ENCODE measurements around the gene COL6A2.

COL6A2 gene

DNA sequence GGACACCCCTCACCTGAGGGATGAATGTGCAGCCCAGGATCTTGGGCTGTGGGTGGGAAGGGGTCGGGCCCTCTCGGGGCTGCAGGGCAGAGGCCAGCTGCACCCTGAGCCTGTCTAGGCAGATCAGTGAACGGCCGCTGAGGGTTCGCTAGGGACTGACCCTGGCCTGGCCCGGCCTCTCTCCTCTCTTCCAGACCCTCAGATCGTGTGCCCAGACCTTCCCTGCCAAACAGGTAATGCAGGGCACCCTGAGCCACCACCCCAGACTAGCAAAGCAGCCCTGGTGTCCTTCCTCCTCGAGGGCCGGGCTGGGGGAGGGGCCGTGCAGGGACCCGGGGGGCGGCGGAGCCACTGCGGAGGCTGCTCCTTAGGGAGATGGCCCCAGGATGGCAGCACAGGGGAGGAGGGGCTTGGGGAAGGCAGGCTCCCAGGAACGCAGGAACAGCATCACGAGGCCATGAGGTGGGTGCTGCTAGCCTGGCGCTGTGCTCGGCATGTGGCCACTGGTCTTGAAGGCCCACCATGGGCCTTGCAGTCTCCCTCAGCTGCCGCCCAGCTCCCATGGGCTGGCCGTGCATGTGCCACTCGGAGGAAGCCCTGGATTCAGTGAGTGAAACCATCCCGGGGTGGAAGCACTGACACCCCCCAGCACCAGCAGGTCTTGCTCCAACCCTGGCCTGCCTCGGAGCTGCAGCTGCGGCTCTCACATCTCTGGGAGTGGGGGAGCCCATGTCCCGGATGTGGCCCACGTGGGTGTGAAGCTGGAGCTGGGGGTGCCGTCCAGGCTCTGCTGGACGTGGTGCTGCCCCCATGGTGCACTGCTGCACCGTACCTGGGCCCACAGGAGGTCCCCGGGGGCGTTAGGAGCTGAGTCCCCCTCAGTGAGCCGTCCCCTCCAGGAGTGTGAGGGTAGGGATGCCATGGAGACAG, 28.7 kb downstream of the COL6A2 start:
- H3K27ac ChIP-seq (ENCODE audit: low read depth, low read length), result no peak overlapping the region
- H3K79me2 ChIP-seq (ENCODE audit: control insufficient read depth, insufficient read depth, low read length, poor library complexity), result no peaks in the 10 kb centered on the region
- no peak overlapping the region for H3K4me3 ChIP-seq (ENCODE audit: low read depth, low read length)
- H3K4me1 ChIP-seq (ENCODE audit: control insufficient read depth in 1 of 2, insufficient read depth in 2 of 2, low read length in 2 of 2), result peaks cover 0 to 2% of the 10 kb centered on the region in 2 experiments
- no peak overlapping the region for H2BK12ac ChIP-seq (ENCODE audit: low read length)
- no peak overlapping the region for H3K18ac ChIP-seq (ENCODE audit: low read length)
- peaks cover 26 to 28% of the 10 kb centered on the region in 2 experiments for H3K36me3 ChIP-seq (ENCODE audit: control insufficient read depth in 1 of 2, insufficient read depth in 2 of 2, low read length in 2 of 2)
- H3K4ac ChIP-seq (ENCODE audit: low read depth, low read length), result no peak overlapping the region
- no peaks in the 10 kb centered on the region for H3K27me3 ChIP-seq (ENCODE audit: insufficient read depth, low read length)
- no peak overlapping the region for H3K4me2 ChIP-seq (ENCODE audit: low read length)
- no peak overlapping the region for H4K91ac ChIP-seq (ENCODE audit: low read depth, low read length)
- H3K79me1 ChIP-seq (ENCODE audit: low read length), result no peaks in the 10 kb centered on the region
- H4K8ac ChIP-seq (ENCODE audit: low read depth, low read length), result no peak overlapping the region
- peaks cover 6% of the 10 kb centered on the region for H3K9me3 ChIP-seq (ENCODE audit: insufficient read depth, low read depth, low read length)
- H2AK5ac ChIP-seq (ENCODE audit: low read length), result no peak overlapping the region
- no peak overlapping the region for H4K12ac ChIP-seq (ENCODE audit: low read depth, low read length)
- H3K14ac ChIP-seq (ENCODE audit: low read length), result no peak overlapping the region
- no CpG with 5 or more reads among the region's 32 CpGs for WGBS (ENCODE audit: extremely low coverage, insufficient coverage, insufficient read length)
- H2AFZ ChIP-seq (ENCODE audit: insufficient read depth, low read length, poor library complexity), result no peak overlapping the region
- no peak overlapping the region for H2BK120ac ChIP-seq (ENCODE audit: insufficient read depth, low read length, poor library complexity)
- H3K23ac ChIP-seq (ENCODE audit: low read length), result no peak overlapping the region
- no peak overlapping the region for H3K9ac ChIP-seq (ENCODE audit: low read length)
- no peak overlapping the region for H2BK5ac ChIP-seq (ENCODE audit: low read depth, low read length, poor library complexity)
- DNase-seq, result no peak

DNA sequence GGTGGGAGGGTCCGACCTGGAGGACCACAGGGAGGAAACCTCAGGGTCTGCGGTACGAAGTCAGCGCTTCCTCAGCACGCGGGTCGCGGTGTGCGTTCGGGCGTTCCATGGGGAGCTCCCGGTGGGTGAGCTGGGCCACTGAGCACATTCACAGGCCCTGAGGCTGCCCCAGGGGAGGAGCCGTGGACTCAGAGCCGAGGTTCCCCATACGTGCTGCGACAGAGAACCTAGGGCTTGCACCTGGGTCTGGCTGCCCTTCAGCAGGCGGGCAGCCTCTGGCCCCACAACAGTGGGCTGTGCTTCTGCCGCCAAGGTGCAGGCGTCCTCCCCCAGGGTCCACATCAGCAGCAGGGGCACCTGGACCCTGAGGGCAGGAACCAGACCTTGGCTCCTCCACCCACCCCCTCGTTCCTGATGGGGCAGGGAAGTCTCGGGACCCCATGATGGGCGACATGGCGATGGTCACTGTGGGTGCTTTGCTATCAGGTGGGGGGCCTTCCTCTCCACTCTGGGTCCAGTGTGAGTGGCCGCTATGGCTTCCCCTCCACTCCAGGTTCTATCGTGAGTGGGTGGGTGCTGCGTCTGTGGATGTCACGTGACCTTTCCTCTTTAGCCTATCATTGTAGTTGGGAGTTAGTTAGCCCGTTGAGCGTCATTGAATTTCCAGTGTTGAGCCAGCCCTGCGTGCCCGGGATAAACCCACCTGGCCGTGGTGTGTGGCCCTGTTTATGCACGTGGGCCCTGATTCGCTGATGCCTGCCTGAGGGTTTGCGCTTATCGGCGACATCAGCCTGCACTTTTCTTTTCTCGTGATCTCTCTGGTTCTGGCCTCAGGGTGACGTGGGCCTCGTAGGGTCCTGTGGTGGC, 29.6 kb downstream of the COL6A2 start:
- Histone ChIP-seq H3K18ac (ENCODE audit: low read length) (no peak overlapping the region), H2BK120ac (ENCODE audit: insufficient read depth, low read length, poor library complexity) (no peak overlapping the region), H3K79me1 (ENCODE audit: low read length) (no peaks in the 10 kb centered on the region), H3K4ac (ENCODE audit: low read depth, low read length) (no peak overlapping the region), H3K27ac (ENCODE audit: low read depth, low read length) (no peak overlapping the region), H2BK5ac (ENCODE audit: low read depth, low read length, poor library complexity) (no peak overlapping the region), H3K79me2 (ENCODE audit: control insufficient read depth, insufficient read depth, low read length, poor library complexity) (no peaks in the 10 kb centered on the region), H3K14ac (ENCODE audit: low read length) (no peak overlapping the region), H3K9me3 (ENCODE audit: insufficient read depth, low read depth, low read length) (peaks cover 6% of the 10 kb centered on the region), H4K8ac (ENCODE audit: low read depth, low read length) (no peak overlapping the region), H2AFZ (ENCODE audit: insufficient read depth, low read length, poor library complexity) (no peak overlapping the region), H3K4me1 (ENCODE audit: control insufficient read depth in 1 of 2, insufficient read depth in 2 of 2, low read length in 2 of 2) (peaks cover 0 to 2% of the 10 kb centered on the region in 2 experiments), H2AK5ac (ENCODE audit: low read length) (no peak overlapping the region), H3K36me3 (ENCODE audit: control insufficient read depth in 1 of 2, insufficient read depth in 2 of 2, low read length in 2 of 2) (peaks cover 19 to 20% of the 10 kb centered on the region in 2 experiments), H4K12ac (ENCODE audit: low read depth, low read length) (no peak overlapping the region), H3K27me3 (ENCODE audit: insufficient read depth, low read length) (no peaks in the 10 kb centered on the region), H3K4me3 (ENCODE audit: low read depth, low read length) (no peak overlapping the region), H4K91ac (ENCODE audit: low read depth, low read length) (no peak overlapping the region), H3K9ac (ENCODE audit: low read length) (no peak overlapping the region), H3K23ac (ENCODE audit: low read length) (no peak overlapping the region), H3K4me2 (ENCODE audit: low read length) (no peak overlapping the region), H2BK12ac (ENCODE audit: low read length) (no peak overlapping the region)
- DNase-seq, result no peak
- no CpG with 5 or more reads among the region's 40 CpGs for WGBS (ENCODE audit: extremely low coverage, insufficient coverage, insufficient read length)

DNA sequence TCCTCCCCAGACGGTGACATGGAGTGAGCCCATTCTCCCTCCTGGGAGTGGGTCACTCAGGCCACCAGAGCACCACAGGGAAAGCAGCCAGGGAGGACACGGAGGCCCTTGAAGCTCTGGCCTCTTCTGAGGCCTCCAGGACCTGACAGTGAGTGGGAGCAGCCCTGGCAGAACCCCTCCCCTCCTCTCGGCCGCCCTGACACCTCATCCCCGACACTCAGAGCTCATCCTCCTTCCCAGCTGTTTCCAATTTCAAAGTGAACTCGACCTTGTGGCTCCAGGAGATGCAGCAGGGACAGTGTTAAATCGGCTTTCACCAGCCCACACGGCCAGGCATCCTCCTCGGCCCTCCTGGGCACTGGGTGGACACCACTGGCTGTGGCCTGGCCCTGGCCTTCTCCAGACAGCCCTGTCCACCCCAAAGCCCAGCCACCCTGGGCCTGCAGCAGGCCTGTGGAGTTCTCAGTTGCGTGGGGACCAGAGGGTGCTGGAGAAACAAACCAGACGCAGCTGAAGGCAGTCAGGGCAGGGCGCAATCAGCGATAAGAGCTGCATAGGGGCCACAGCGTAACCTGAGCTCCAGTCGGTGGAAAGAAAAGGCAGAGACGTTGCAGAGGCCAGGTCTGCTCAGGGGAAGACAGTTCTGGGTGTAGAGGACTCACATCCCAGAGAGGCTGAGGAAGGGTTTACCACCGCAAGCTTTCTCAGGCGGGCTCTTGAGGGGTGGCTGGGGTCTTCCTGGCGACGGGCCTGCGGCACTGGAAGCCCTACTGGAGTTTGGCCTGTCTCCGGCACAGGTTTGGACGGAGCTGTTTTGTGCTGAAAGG, 30.4 kb downstream of the COL6A2 start:
- Histone ChIP-seq H3K36me3 (ENCODE audit: control insufficient read depth in 1 of 2, insufficient read depth in 2 of 2, low read length in 2 of 2) (peaks cover 19% of the 10 kb centered on the region in 2 experiments), H3K79me2 (ENCODE audit: control insufficient read depth, insufficient read depth, low read length, poor library complexity) (no peaks in the 10 kb centered on the region), H4K12ac (ENCODE audit: low read depth, low read length) (no peak overlapping the region), H2BK12ac (ENCODE audit: low read length) (no peak overlapping the region), H3K4me2 (ENCODE audit: low read length) (no peak overlapping the region), H3K18ac (ENCODE audit: low read length) (no peak overlapping the region), H2AK5ac (ENCODE audit: low read length) (no peak overlapping the region), H3K9ac (ENCODE audit: low read length) (no peak overlapping the region), H4K91ac (ENCODE audit: low read depth, low read length) (no peak overlapping the region), H3K27ac (ENCODE audit: low read depth, low read length) (no peak overlapping the region), H3K4me3 (ENCODE audit: low read depth, low read length) (no peak overlapping the region), H3K23ac (ENCODE audit: low read length) (no peak overlapping the region), H3K4me1 (ENCODE audit: control insufficient read depth in 1 of 2, insufficient read depth in 2 of 2, low read length in 2 of 2) (peaks cover 0 to 2% of the 10 kb centered on the region in 2 experiments), H3K4ac (ENCODE audit: low read depth, low read length) (no peak overlapping the region), H4K8ac (ENCODE audit: low read depth, low read length) (no peak overlapping the region), H3K14ac (ENCODE audit: low read length) (no peak overlapping the region), H3K9me3 (ENCODE audit: insufficient read depth, low read depth, low read length) (peaks cover 6% of the 10 kb centered on the region), H2BK120ac (ENCODE audit: insufficient read depth, low read length, poor library complexity) (no peak overlapping the region), H2BK5ac (ENCODE audit: low read depth, low read length, poor library complexity) (no peak overlapping the region), H3K27me3 (ENCODE audit: insufficient read depth, low read length) (no peaks in the 10 kb centered on the region), H3K79me1 (ENCODE audit: low read length) (no peaks in the 10 kb centered on the region), H2AFZ (ENCODE audit: insufficient read depth, low read length, poor library complexity) (no peak overlapping the region)
- no CpG with 5 or more reads among the region's 23 CpGs for WGBS (ENCODE audit: extremely low coverage, insufficient coverage, insufficient read length)
- peak in 1 of 2 donors; percentile 5 for DNase-seq
